AG10803 (cell line): ENCODE results near the gene RPLP2.

Experiments
- DNase-seq: peaks from one replicate; pipeline ENCODE4 v3.0.0; 2010; ENCODE audit warnings: low read depth
- H3K4me3 ChIP-seq: 2 replicates; pipeline ENCODE4 v1.5.1; 2011; ENCODE audit warnings: mild to moderate bottlenecking, low read length, control low read depth
- TF ChIP-seq, protein P1 (sequence below): conservative IDR thresholded peaks from 2 replicates; pipeline ENCODE4 v1.5.1; 2011; ENCODE audit warnings: mild to moderate bottlenecking, low read length, control low read depth, inconsistent platforms

The RPLP2 gene

GRCh38 chr11:852762-853161 is 43.0 kb downstream of the RPLP2 start:
- TF ChIP-seq, protein P1, sequence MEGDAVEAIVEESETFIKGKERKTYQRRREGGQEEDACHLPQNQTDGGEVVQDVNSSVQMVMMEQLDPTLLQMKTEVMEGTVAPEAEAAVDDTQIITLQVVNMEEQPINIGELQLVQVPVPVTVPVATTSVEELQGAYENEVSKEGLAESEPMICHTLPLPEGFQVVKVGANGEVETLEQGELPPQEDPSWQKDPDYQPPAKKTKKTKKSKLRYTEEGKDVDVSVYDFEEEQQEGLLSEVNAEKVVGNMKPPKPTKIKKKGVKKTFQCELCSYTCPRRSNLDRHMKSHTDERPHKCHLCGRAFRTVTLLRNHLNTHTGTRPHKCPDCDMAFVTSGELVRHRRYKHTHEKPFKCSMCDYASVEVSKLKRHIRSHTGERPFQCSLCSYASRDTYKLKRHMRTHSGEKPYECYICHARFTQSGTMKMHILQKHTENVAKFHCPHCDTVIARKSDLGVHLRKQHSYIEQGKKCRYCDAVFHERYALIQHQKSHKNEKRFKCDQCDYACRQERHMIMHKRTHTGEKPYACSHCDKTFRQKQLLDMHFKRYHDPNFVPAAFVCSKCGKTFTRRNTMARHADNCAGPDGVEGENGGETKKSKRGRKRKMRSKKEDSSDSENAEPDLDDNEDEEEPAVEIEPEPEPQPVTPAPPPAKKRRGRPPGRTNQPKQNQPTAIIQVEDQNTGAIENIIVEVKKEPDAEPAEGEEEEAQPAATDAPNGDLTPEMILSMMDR: no peak

DNA sequence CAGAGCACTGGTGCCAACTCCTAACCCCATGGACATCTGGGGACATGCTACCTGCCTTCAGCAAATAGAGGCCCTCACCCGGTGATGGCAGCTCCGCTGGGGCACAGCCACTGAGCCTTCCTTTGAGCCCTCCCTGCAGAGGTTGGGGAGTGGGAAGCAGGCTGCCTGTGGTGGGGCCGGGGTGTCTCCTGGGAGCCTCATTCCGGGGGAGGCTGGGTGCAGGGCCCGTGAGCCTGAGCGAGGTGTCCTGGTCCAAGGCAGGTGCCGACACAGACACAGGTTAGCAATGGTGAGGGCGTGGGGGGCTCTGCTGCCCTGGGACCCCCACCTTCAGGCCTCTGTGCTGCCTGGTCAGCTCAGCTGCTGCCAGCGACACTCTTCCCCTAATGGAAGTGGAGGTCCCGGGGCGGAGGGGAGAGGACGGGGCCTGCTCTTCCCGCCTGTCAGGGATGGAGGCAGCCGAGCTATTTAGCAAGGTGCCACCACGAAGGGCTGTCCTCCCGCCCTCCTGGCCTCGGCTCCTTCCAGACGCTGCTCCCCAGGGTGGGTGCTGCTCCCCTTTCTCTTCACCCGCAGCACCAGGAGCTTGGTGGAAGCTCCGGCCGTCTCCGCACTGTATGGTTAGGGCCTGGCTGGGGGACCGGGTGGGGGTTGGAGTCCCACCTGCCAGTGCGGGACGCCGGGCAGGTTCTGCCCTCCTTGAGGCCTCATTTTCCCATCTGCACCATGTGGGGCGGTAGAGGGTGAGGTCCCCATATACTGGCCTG is 44.1 kb downstream of the RPLP2 start:
- no peak for DNase-seq
- H3K4me3 ChIP-seq: no peak overlapping the region
- TF ChIP-seq, protein P1: no peak

More at GRCh38 chr11:852762-853161, 43.0 kb downstream of the RPLP2 start:
- H3K4me3 ChIP-seq: no peak overlapping the region
- no peak for DNase-seq

DNA sequence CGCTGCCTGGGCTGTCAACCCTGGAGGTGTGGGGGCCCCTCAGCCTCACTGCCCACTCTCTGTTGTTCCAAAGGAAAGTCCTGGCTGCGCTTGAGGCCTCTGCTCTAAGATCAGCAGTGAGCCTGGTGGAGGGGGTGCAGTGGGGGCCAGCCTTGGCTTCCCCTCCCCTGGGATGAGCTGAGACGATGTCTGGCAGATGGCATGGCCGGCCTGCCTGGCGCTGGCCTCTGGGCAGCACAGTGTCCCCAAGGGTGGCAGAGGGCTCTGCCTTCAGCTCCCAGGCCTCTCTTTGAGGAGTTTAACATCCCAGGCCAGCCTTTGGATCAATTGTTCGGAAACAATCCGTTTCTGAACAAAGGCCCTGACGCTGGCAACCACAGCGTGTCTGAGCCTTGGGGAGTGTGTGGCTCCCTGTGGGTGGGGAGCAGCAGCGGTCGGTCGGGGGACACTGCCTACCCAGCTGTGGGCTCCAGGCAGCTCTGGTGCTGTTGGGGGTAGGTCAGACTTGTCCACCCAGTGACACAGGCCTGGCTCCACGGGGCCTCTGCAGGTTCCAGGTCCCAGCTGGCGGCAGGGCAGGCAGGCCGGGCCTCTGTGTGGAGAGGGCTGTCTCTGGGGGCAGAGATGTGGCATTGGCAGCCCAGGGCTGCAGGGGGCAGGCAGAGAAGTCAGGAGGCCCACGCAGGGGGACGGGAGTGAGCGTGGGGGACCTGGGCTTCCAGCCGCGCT is 45.0 kb downstream of the RPLP2 start:
- TF ChIP-seq, protein P1: no peak
- no peak overlapping the region for H3K4me3 ChIP-seq
- DNase-seq: no peak

- DNase-seq: no peak
- no peak overlapping the region for H3K4me3 ChIP-seq
- TF ChIP-seq, protein P1: no peak
Observed at GRCh38 chr11:855330-855674, 45.5 kb downstream of the RPLP2 start.

- H3K4me3 ChIP-seq: no peak overlapping the region
- TF ChIP-seq, protein P1: no peak
- DNase-seq: no peak
Observed at GRCh38 chr11:855796-856195, 46.0 kb downstream of the RPLP2 start.

DNA sequence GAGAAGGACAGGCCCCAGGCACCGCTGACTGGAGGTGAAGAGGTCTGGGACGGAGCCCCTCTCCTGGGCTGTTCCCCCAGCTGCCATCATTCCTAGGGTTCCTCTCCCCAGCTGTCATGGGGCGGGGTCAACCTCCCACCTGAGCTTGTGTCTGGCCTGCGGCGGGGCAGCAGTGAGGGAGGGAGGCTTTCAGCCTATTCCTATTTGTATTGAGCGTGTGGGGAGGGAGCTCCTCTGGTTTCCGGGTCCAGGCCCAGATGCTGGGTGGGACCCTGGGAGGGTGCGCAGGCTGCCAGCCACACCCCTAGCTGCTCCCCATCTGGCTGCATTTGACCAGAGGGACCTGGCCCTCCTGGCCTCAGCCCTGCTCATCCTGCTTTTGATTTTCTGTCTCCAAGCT is 46.6 kb downstream of the RPLP2 start:
- TF ChIP-seq, protein P1: no peak
- H3K4me3 ChIP-seq: no peak overlapping the region
- DNase-seq: no peak
